ENCODE data around the gene ADGRV1.
"Not testable (repeated sequence)": the region's sequence is repeated elsewhere in the genome, so short reads cannot be mapped to it uniquely, and the experiment has no call there.

GRCh38 chr5:90800082-90800481 lies 241.5 kb downstream of the ADGRV1 start:
- not testable (repeated sequence) for TF ChIP-seq CTCF (IDR thresholded peaks at IDR 0.05; ENCODE audit: low read depth, low read length); MAX (IDR thresholded peaks at IDR 0.05; ENCODE audit: low read depth, low read length); POLR2A (IDR thresholded peaks at IDR 0.05; ENCODE audit: extremely low read depth, insufficient read length)

Measured in NB4 (cell line).